Nephron progenitor cell (in vitro differentiated cells): Measurements from ENCODE around the gene HSD3B2.

Experiments
- DNase-seq: peaks from one replicate; pipeline ENCODE4 v3.0.0; 2021
- H3K27ac Mint-ChIP-seq: 2 replicates; pipeline ENCODE4 v1.8.0; 2021; ENCODE audit warnings: mild to moderate bottlenecking, moderate library complexity, mixed read lengths
- H3K27me3 Mint-ChIP-seq: 2 replicates; pipeline ENCODE4 v1.8.0; 2021; ENCODE audit warnings: mild to moderate bottlenecking, low read depth, mixed read lengths; ENCODE audit not compliant: poor library complexity
- H3K36me3 Mint-ChIP-seq: 2 replicates; pipeline ENCODE4 v1.8.0; 2021; ENCODE audit warnings: low read depth, mixed read lengths
- H3K4me1 Mint-ChIP-seq: 2 replicates; pipeline ENCODE4 v1.8.0; 2021; ENCODE audit warnings: mixed read lengths
- H3K4me3 Mint-ChIP-seq: 2 replicates; pipeline ENCODE4 v1.8.0; 2021; ENCODE audit warnings: mild to moderate bottlenecking, moderate library complexity, mixed read lengths
- H3K9me3 Mint-ChIP-seq: 2 replicates; pipeline ENCODE4 v1.8.0; 2021; ENCODE audit warnings: mild to moderate bottlenecking, moderate library complexity, mixed read lengths
- TF ChIP-seq, protein P1 (sequence below): fragments of 200-600 bp; sonication (generic); IDR thresholded peaks from 2 replicates; pipeline ENCODE4 v1.5.0; 2021; ENCODE audit warnings: antibody characterized with exemption

HSD3B2 gene

GRCh38 chr1:119388450-119388849 is 26.5 kb upstream of the HSD3B2 start:
- Mint-ChIP-seq H3K4me1 (peaks cover 13% of the 10 kb centered on the region), H3K27me3 (peaks cover 17% of the 10 kb centered on the region), H3K36me3 (no peaks in the 10 kb centered on the region), H3K27ac (no peak overlapping the region), H3K9me3 (no peaks in the 10 kb centered on the region), H3K4me3 (no peak overlapping the region)
- TF ChIP-seq, protein P1, sequence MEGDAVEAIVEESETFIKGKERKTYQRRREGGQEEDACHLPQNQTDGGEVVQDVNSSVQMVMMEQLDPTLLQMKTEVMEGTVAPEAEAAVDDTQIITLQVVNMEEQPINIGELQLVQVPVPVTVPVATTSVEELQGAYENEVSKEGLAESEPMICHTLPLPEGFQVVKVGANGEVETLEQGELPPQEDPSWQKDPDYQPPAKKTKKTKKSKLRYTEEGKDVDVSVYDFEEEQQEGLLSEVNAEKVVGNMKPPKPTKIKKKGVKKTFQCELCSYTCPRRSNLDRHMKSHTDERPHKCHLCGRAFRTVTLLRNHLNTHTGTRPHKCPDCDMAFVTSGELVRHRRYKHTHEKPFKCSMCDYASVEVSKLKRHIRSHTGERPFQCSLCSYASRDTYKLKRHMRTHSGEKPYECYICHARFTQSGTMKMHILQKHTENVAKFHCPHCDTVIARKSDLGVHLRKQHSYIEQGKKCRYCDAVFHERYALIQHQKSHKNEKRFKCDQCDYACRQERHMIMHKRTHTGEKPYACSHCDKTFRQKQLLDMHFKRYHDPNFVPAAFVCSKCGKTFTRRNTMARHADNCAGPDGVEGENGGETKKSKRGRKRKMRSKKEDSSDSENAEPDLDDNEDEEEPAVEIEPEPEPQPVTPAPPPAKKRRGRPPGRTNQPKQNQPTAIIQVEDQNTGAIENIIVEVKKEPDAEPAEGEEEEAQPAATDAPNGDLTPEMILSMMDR = no peak
- no peak for DNase-seq

- Mint-ChIP-seq H3K9me3 (no peaks in the 10 kb centered on the region), H3K36me3 (no peaks in the 10 kb centered on the region), H3K27me3 (peaks cover 13% of the 10 kb centered on the region), H3K4me3 (no peak overlapping the region), H3K4me1 (peaks cover 13% of the 10 kb centered on the region), H3K27ac (no peak overlapping the region)
- DNase-seq = no peak
- TF ChIP-seq, protein P1 = no peak
Measured at GRCh38 chr1:119390526-119390925, 24.4 kb upstream of the HSD3B2 start.

- no peak overlapping the region for H3K4me3 Mint-ChIP-seq
- peaks cover 16% of the 10 kb centered on the region for H3K27me3 Mint-ChIP-seq
- no peak for DNase-seq
- H3K9me3 Mint-ChIP-seq = no peaks in the 10 kb centered on the region
- H3K36me3 Mint-ChIP-seq = no peaks in the 10 kb centered on the region
- TF ChIP-seq, protein P1 = no peak
- peaks cover 13% of the 10 kb centered on the region for H3K4me1 Mint-ChIP-seq
- H3K27ac Mint-ChIP-seq = no peak overlapping the region
Measured at GRCh38 chr1:119391749-119392148, 23.2 kb upstream of the HSD3B2 start.

- Mint-ChIP-seq H3K27ac (no peak overlapping the region), H3K9me3 (no peaks in the 10 kb centered on the region), H3K36me3 (no peaks in the 10 kb centered on the region), H3K27me3 (peaks cover 16% of the 10 kb centered on the region), H3K4me3 (no peak overlapping the region), H3K4me1 (no peaks in the 10 kb centered on the region)
- DNase-seq = no peak
- TF ChIP-seq, protein P1 = no peak
Measured at GRCh38 chr1:119394085-119394484, 20.9 kb upstream of the HSD3B2 start.

DNA sequence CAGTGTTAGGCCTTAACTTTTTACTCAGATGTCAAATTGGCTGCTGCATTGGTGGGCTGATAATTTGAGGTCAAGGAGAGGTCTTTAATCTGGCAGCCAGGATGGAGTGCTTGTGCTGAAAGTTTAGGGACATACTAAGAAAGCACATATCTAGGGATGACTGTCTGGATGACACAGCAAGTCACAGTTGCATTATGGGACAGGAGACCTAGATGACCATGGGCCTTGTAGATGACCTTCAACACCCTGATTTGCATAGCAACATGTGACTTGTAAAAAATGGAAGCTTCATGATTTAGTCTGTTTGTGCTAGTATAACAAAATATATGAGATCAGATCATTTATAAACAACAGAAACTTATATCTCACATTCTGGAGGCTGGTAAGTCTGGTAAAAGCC is 18.0 kb upstream of the HSD3B2 start:
- H3K4me3 Mint-ChIP-seq = no peak overlapping the region
- no peaks in the 10 kb centered on the region for H3K36me3 Mint-ChIP-seq
- TF ChIP-seq, protein P1 = no peak
- no peak for DNase-seq
- no peaks in the 10 kb centered on the region for H3K9me3 Mint-ChIP-seq
- no peaks in the 10 kb centered on the region for H3K4me1 Mint-ChIP-seq
- H3K27ac Mint-ChIP-seq = no peak overlapping the region
- peaks cover 18% of the 10 kb centered on the region for H3K27me3 Mint-ChIP-seq

DNA sequence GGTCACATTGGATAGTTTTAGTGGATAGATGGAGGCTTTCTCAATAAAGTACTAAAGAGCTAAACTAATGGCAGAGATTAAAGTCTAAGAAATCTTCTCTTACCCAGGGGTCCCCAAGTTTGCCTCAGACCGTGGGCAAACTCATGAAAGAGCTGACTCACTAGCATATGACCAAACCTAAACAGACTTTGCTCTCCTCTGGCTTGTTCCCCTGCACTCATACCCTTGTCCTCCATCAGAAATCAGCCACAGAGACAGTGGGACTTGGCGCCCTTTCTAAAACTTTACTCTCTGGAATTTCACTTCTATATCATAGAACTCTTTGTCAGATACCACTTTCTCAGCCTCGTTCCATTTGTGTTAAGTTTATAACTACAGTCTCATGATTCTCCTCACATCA is 17.0 kb upstream of the HSD3B2 start:
- Mint-ChIP-seq H3K4me3 (no peak overlapping the region), H3K27ac (no peak overlapping the region), H3K9me3 (peaks cover 7% of the 10 kb centered on the region), H3K4me1 (no peaks in the 10 kb centered on the region), H3K27me3 (peaks cover 14% of the 10 kb centered on the region), H3K36me3 (no peaks in the 10 kb centered on the region)
- DNase-seq = no peak
- TF ChIP-seq, protein P1 = no peak
